Measurements from ENCODE around the gene ACTR3C.
"Not testable (repeated sequence)": the region's sequence is repeated elsewhere in the genome, so short reads cannot be mapped to it uniquely, and the experiment has no call there.

DNA sequence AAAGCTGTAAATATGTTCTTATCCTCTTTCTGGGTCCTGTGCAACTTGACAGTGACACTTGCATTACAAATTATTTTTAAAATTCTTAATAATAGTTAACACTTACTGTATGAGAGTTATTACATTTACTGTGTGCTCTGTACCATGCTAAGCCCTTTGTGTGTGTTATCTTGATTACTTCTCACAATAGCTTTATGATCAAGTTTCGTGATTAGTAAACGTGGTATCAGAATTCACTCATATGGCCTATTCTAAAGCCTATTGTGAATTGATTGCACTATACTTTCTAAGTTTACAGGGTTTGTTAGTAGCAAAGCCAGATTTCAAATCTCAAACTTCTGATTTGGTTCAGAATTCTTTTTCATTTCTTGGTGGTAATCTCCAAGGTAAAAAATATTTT, 80.4 kb downstream of the ACTR3C start:
- TF ChIP-seq TAF1 (IDR thresholded peaks at IDR 0.05; ENCODE audit: borderline replicate concordance, low read depth, low read length); POLR2A (IDR thresholded peaks at IDR 0.05; ENCODE audit: low read depth, low read length): not testable (repeated sequence)

Measured in GM12892 (cell line).